Pancreas (tissue), 10 donors: ENCODE measurements around the gene ASXL2. TPM values are rescaled to one million over a fixed set of nuclear protein-coding genes. Genes with fewer than 3 reads are reported as not detected.
A peak's percentile ranks its signal among the peaks of the same experiment; 100 is the strongest.

Experiments
- ATAC-seq, 4 donors: fragments of 200-7000 bp; cut with Tn5 transposase; one replicate each; pipeline versions ENCODE4 v1.8.0 to v1.9.1; 2020; ENCODE audit warnings: mild to moderate bottlenecking in 4 of 4, moderate library complexity in 4 of 4
- DNase-seq, 6 donors: peaks; one replicate each; pipeline ENCODE4 v3.0.0-alpha.2; 2020
- FAIRE-seq: peaks from 2 replicates; lab custom pipeline; 2012; peaks lifted over from hg19 to GRCh38; lab: Jason Lieb, UNC
- H3K27ac ChIP-seq, 4 donors: fragments of 200-600 bp; sonication (generic); 1 replicate in 3 of 4; 2 replicates in 1 of 4; pipeline versions ENCODE4 v1.5.0 to v1.8.0; 2020
- H3K27me3 ChIP-seq, 4 donors: fragments of 200-600 bp; one replicate each; pipeline ENCODE4 v1.8.0; 2021
- H3K36me3 ChIP-seq, 3 donors: fragments of 200-600 bp; sonication (generic) in 1 of 3; one replicate each; pipeline versions ENCODE4 v1.5.0 to v1.8.0; 2020 to 2021
- H3K4me1 ChIP-seq, 3 donors: fragments of 200-600 bp; one replicate each; pipeline ENCODE4 v1.8.0; 2021
- H3K4me3 ChIP-seq, 4 donors: fragments of 200-600 bp; sonication (generic) in 2 of 4; one replicate each; pipeline versions ENCODE4 v1.5.0 to v1.8.0; 2020 to 2021
- H3K9me3 ChIP-seq, 4 donors: fragments of 200-600 bp; one replicate each; pipeline ENCODE4 v1.8.0; 2021
- CTCF ChIP-seq, 4 donors: fragments of 200-600 bp; sonication (generic) in 3 of 4; IDR thresholded peaks; one replicate each; pipeline versions ENCODE4 v1.5.0 to v1.8.0; 2021; ENCODE audit warnings: antibody characterized with exemption in 4 of 4
- WGBS, 2 donors: extraction: QIAGEN DNeasy Blood & Tissue Kit; methylation state at CpG; one replicate each; pipeline ENCODE4 v1.1.7; 2013; 5-methylcytosine and 5-hydroxymethylcytosine counted together
- intact Hi-C, 3 donors: fragments of 100-400 bp; cut with DNase I; formaldehyde crosslinking; loops; one replicate each; pipeline versions ENCODE4 v1.11.1 to v1.14.2; 2022
- polyA plus RNA-seq, 2 donors: library from polyadenylated mRNA; stranded (reverse); fragments of 200-250 nt; gene quantifications; one replicate each; pipeline ENCODE4 v1.2.3, GENCODE V29; 2013
- total RNA-seq, 6 donors: library from RNA; stranded (reverse); fragmentation: NEBNext Ultra II Directional in 4 of 6; extraction: Animal tissue kit (Norgen Biotek cat#: 25700) in 4 of 6; gene quantifications; one replicate each; pipeline versions ENCODE4 v1.2.1 to v1.2.4, GENCODE V29; 2021 to 2023
- donor health status: healthy with polysubstance abuse.
- donor health status: DM: no; HTN: no; CAD: no; lungs with moderate emphysema.
- donor health status: DM: no; HTN: no; CAD: no.
- donor health status: control.
- donor health status: control.
- donor health status: Bipolar disorder and iron deficiency.
- donor health status: DM: yes; HTN: yes; CAD: no.
- donor health status: DM: no; HTN: no; CAD: no.
- donor health status: DM: no; HTN: no; CAD: no.
- donor health status: DM: yes; HTN: yes; CAD: no.

ASXL2 gene
- total and polyA plus RNA-seq, 8 donors: 1.6 to 21.7 (median 9.5) TPM

DNA sequence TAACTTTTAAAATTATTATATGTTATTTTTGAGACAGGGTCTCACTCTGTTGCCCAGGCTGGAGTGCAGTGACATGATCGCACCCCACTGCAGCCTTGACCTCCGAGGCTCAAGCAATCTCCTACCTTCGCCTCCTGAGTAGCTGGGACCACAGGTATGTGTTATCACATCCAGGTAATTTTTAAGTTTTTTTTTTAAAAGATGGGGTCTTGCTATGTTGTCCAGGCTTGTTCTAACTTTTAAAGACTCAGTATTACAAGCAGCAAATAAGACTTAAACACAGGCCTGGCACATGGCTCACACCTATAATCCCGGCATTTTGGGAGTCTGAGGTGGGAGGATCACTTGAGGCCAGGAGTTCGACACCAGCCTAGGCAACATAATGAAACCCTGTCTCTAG lies 101.2 kb downstream of the ASXL2 start:
- Histone ChIP-seq H3K4me1 (peaks cover 0 to 10% (median 0%) of the 10 kb centered on the region in 3 donors), H3K27me3 (no peaks in the 10 kb centered on the region), H3K36me3 (no peaks in the 10 kb centered on the region), H3K27ac (no peak overlapping the region), H3K4me3 (no peak overlapping the region), H3K9me3 (no peaks in the 10 kb centered on the region)
- TF ChIP-seq CTCF (IDR thresholded peaks at IDR 0.05): no peak
- no peak for DNase-seq
- no peak for ATAC-seq
- WGBS, 2 donors: 98% methylated on average over 5 of the region's 5 CpGs
- intact Hi-C loops: no loop called here
- FAIRE-seq: no peak

- Histone ChIP-seq H3K4me3 (no peak overlapping the region), H3K9me3 (no peaks in the 10 kb centered on the region), H3K27ac (no peak overlapping the region), H3K27me3 (no peaks in the 10 kb centered on the region), H3K36me3 (peaks cover 3 to 12% (median 10%) of the 10 kb centered on the region in 3 donors), H3K4me1 (no peaks in the 10 kb centered on the region)
- FAIRE-seq (no peak), ATAC-seq (no peak), DNase-seq (no peak)
- no peak for TF ChIP-seq CTCF (IDR thresholded peaks at IDR 0.05)
- intact Hi-C loops: no loop called here
- WGBS, 2 donors: 95 to 97% methylated on average over 4 of the region's 4 CpGs
Measured at GRCh38 chr2:25772078-25772477, 106.2 kb downstream of the ASXL2 start.

GRCh38 chr2:25763575-25763974 lies 114.7 kb downstream of the ASXL2 start:
- Histone ChIP-seq H3K4me1 (peaks cover 0 to 1% (median 0%) of the 10 kb centered on the region in 3 donors), H3K4me3 (no peak overlapping the region), H3K27ac (no peak overlapping the region), H3K36me3 (peaks cover 0 to 6% (median 3%) of the 10 kb centered on the region in 3 donors), H3K27me3 (no peaks in the 10 kb centered on the region), H3K9me3 (no peaks in the 10 kb centered on the region)
- FAIRE-seq (no peak), DNase-seq (no peak), ATAC-seq (no peak)
- intact Hi-C loops: no loop called here
- WGBS, 2 donors: 96 to 100% methylated on average over 1 of the region's 1 CpG
- no peak for TF ChIP-seq CTCF (IDR thresholded peaks at IDR 0.05)

DNA sequence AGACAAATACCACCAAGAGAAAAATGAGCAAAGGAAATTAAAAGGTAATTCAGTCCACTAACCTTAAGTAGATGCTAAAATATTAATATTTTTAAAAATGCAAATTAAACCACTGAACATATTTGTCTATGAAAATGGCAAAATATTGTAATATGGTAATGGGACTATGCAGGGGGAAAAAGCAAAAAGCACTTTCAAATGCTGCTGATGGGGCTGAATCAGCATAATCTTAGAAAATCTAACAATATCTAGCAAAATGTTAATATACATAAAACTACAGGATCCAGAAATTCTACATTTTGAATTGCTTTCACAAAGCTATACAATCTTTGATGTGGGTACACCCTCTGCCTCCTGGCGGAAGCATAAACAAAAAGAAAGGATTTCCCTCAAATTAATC lies 118.0 kb downstream of the ASXL2 start:
- intact Hi-C loops: no loop called here
- H3K9me3 ChIP-seq: no peaks in the 10 kb centered on the region
- no peak for ATAC-seq
- TF ChIP-seq CTCF (IDR thresholded peaks at IDR 0.05): no peak
- no peak for DNase-seq
- H3K36me3 ChIP-seq: peaks cover 0 to 4% (median 0%) of the 10 kb centered on the region in 3 donors
- H3K27ac ChIP-seq: no peak overlapping the region
- H3K4me1 ChIP-seq: peaks cover 0 to 7% (median 0%) of the 10 kb centered on the region in 3 donors
- no peaks in the 10 kb centered on the region for H3K27me3 ChIP-seq
- WGBS, 2 donors: 92 to 98% methylated on average over 1 of the region's 1 CpG
- no peak for FAIRE-seq
- H3K4me3 ChIP-seq: no peak overlapping the region

DNA sequence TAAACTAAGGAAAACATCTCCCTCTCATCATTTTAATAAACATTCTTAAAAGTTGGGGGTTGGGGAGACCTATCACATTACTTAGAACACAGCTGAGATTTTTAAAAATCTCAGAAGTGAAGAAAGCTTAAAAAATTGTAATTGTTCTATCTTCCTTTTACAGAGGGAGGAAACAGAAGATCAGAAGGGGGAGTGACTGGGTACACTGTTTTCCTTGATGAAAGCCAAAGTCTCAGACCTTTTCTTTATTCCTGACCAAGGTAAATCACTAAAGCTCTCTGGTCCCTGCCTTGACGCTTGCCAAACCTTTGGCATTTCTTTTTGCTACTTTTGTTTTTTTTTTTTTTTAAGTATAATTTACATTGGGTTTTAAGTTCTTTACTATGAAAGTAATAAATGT lies 119.9 kb downstream of the ASXL2 start:
- Histone ChIP-seq H3K27me3 (no peaks in the 10 kb centered on the region), H3K4me3 (no peak overlapping the region), H3K9me3 (no peaks in the 10 kb centered on the region), H3K27ac (peak overlapping the region in 2 of 4 donors; percentile 13 to 14), H3K4me1 (peaks cover 0 to 7% (median 0%) of the 10 kb centered on the region in 3 donors), H3K36me3 (peaks cover 0 to 4% (median 0%) of the 10 kb centered on the region in 3 donors)
- FAIRE-seq (no peak), DNase-seq (no peak), ATAC-seq (peak in 2 of 4 donors; percentile 24 to 56)
- WGBS, 2 donors: 57 to 84% methylated on average over 1 of the region's 1 CpG
- intact Hi-C loops: no loop called here
- no peak for TF ChIP-seq CTCF (IDR thresholded peaks at IDR 0.05)
